ENCODE data around the gene DGKZ.

Gene DGKZ

DNA sequence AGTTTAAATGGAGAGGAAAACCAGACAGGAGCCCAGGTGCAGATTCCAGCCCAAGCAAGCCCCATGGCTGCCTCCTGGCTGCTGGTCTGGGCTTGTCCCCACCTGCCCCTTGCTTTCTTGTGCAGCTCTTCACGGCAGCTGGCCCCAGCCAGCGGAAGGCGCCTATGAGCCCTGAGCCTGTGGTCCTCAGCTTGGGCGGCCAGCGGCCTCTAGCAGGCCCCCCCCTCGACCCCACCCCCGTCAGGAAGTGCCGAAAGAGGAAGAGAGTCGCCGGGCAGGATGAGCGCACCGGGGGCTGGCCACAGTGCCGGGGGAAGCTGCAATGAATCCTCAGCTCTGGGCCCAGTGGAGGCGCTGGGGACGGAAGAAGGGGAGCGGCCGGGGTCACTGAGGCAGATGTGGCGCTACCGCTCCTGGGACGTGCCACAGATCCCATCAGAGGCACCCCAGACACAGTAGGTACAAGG, 2.1 kb upstream of the DGKZ start:
- DNase-seq (ENCODE audit: low read depth, low spot score) = no peak

DNA sequence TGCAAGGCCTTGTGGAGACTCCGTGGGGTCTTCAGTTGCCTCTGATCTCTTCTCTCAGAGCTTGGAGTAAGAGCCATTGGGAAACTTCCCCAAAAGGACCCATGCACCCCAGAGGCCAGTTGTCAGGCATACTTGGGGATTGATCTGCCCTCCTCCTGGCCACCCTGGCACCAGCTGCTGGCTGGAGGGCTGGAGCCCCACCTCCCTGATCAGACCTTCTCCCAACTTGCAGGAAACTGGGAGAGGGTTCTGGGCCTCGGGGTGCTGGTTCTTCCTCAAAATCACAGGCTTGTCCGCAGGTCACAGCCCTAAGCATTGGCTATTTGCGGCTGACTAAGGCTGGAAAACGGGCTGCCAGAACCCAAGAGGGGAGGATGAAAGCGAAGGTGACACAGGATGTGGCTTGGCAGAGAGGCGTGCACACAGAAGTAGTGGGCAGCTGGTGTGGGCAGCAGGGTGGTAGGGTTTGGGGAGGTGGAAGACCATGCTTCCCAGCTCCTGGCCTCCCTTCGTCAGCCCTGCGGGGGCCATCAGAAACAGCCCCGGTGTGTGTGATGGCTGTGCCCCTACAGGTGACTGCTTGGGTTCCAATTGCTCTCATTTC, 1.3 kb upstream of the DGKZ start:
- DNase-seq (ENCODE audit: low read depth, low spot score) = no peak

- no peak for DNase-seq (ENCODE audit: low read depth, low spot score)
Observed at GRCh38 chr11:46347637-46348311, 511 bp downstream of the DGKZ start.

GRCh38 chr11:46348566-46349401, 1.5 kb downstream of the DGKZ start:
- DNase-seq (ENCODE audit: low read depth, low spot score) = no peak

GRCh38 chr11:46350695-46351094, 3.4 kb downstream of the DGKZ start:
- no peak for DNase-seq (ENCODE audit: low read depth, low spot score)

GRCh38 chr11:46351148-46351547, 3.9 kb downstream of the DGKZ start:
- no peak for DNase-seq (ENCODE audit: low read depth, low spot score)

DNA sequence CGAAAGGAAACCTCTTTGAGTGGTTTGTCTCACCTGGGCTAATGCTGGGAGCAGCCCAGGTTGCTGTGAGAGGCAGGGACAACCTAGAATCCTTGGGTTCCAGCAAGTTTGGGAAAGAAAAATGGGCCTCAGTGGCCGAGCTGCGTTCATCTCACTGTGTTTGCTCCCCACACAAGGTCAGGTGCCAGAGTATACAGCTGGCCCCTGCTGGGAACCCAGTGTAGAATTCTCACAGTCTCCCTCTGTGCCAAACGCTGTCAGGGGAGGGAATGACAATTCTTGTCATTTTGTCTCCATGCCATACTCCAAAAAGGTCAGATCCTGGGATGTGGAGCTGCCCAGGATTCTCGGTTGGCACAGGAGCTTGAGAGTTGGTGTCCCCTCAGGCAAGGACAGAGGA, 4.3 kb downstream of the DGKZ start:
- no peak for DNase-seq (ENCODE audit: low read depth, low spot score)

DNA sequence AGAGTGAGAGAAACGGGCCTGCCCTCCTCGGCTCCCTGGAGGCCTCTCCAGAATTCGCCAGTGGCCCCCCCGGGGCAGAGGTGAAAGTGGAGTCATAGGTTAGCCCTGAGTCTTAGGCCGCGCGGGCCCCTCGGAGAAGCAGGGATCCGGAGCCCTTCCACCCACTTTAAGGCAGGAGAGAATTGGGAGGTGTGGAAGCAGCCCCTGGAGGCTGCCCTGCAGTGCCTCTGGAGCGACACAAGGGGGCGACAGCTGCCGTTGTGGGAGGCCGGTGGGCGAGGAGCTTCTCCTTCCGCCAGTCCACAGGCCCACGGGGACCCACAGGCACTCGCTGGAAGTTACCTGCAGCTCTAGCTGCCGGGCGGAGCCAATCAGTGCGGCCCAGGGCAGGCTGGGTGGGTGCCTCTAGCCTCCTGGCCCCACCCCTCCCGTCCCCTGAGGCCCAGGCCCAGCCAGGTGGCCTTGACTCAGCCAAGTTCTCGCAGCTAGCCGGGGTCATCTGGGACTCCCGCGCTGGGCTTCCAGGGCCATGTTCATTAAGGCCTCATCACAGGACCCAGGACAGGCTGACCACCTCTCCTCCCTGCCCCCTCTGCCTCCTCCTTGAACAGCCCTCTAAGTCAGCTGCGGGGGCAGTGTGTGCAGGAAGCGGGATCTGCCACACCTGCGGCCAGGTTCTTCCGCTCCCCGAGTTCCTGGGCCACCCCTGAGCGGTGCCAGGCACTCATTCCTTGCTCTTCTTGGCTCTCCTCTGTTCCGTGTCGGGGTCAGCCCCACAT, 5.0 kb downstream of the DGKZ start:
- DNase-seq (ENCODE audit: low read depth, low spot score) = peak; percentile 56

DNA sequence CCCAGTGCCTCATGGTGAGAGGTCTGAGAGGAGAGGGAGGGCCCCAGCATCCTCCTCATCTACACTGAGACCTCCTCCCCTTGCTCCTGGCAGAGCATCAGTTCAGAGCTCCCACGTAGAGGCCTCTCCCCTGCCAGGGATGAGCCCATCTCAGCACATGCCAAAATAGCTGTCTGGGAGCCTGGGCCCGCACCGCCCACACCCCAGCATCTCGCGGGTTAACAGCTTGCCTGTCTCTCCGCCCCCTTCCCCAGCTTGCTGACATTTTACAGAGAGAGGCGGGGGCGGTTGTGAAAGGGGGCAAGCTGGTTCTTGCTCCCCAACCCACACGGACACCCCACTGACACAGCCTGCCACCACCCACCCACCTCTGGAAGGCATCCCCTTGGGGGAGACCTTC, 6.4 kb downstream of the DGKZ start:
- no peak for DNase-seq (ENCODE audit: low read depth, low spot score)

DNA sequence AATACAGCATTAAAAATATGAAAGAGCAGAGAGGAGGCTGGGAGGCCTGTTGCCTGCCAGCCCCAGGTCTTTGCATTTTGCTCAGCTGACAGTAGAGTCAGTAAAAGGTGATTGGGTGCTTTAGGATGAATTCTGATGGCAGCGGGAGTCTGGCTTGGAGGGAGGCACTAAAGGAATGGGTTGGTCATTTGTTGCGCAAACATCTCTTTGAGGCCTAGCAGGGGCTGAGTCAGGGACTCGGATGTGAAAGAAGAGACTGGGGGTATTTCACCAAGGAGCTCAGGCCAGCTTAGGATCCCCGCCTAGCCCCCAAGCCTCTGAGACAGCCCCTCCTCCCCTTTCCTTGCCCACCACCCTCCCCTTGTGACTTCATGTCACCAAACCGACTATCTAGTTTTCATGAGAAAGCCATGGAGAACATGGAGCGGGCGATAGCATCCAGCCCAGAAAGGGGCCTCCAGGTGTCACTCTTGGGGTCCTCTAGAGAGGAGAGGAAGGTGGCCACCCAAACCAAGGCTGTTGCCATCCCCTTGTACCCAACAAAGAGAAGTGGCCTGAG, 9.7 kb downstream of the DGKZ start:
- no peak for DNase-seq (ENCODE audit: low read depth, low spot score)

DNA sequence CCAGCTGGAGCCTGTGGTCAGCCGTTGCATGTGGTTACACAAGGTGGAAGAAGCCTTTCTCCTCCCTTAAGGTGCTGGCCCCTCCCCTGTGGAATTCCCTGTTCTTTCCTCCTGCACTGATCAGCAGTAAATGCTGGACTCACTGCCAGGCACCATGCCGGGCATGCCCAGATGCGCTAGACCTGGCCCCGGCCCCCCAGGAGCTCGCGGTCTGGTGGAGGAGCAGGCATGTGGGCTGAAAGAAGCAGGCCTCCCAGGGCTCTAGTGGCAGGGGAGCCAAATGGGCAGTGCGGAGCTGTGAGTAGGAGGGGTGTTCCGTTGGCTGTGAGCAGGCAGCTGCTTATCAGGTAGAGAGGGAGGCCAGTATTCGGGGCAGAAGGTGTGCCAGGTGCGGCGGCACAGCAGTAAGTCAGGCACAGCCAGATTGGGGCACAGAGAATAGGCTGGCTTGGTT, 10.2 kb downstream of the DGKZ start:
- no peak for DNase-seq (ENCODE audit: low read depth, low spot score)

DNA sequence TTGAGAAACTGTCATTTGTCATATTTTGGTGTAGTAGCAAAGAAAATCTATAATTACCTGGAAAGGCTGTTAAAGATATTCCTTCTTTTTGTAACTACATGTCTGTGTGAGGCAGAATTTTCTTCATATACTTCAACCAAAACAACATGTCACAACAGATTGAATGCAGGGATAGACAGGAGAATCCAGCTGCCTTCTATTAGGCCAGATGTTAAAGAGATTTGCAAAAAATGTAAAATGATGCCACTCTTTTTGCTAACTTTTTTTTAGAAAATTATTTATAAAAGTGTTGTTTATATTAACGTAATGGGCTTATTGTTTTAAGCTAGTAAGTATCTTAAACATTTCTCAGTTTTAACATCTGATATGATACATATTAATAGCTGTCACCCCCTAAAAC, 12.7 kb downstream of the DGKZ start:
- DNase-seq (ENCODE audit: low read depth, low spot score) = no peak

DNA sequence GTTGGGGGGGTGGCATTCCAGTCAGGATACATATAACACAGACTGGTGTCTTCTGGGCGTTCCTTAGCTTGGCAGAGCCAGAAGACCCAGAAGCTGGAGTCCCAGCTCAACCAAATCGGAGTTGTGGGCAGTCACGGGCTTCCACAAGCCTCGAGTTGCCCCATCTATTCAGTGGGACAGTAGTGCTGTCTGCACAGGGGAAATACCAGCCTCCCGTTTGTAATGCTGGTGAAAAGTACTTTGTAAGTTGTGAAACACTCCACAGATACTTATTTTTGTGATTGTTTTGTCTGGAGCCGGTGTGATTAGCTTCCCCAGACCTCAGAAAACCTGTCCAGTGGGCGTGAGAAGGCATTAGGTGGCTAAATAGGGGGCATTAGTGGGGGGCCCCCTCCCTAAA, 13.6 kb downstream of the DGKZ start:
- no peak for DNase-seq (ENCODE audit: low read depth, low spot score)

DNA sequence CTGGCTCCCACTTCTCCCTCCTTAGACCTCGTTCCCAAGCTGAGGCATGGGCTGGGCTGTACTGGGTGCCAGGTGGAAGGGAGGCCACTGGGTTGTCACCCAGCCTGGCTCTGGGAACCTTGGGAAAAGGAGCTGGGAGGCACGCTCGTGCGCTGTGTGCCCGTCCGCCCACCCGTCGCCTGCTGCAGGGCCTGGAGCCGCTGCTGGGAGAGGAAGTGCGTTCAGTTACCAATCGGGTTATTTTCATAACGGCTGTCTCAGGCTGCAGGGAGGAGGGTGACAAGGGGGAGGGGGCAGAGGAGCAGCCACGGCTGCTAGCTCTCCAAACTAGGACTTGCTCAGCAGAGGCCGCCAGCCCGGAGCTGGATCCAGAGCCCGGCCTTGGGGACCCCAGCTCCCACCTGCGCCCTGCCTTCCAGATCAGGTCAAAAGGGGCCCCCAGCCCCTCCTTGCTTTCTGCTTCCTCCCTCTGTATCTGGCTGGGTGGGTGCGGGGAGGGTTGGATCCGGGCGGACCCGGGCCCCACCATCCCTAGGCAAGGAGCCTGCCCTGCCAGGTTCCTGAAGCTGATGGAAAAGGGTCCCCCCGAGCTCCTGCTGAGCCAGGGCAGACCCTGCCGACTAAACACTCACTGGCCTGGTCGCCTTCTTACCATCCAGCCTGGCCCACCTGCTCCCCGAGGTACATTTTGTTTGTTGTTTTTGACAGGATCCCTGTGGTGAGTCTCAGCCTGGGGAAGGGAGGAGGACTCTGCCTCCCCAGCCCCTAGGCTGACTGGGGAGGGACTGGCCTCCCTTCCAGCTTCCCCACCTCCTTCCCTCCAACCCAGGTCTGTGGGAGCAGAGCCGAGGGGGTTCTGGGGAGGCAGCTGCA, 14.3 kb downstream of the DGKZ start:
- peak; percentile 50 for DNase-seq (ENCODE audit: low read depth, low spot score)

DNA sequence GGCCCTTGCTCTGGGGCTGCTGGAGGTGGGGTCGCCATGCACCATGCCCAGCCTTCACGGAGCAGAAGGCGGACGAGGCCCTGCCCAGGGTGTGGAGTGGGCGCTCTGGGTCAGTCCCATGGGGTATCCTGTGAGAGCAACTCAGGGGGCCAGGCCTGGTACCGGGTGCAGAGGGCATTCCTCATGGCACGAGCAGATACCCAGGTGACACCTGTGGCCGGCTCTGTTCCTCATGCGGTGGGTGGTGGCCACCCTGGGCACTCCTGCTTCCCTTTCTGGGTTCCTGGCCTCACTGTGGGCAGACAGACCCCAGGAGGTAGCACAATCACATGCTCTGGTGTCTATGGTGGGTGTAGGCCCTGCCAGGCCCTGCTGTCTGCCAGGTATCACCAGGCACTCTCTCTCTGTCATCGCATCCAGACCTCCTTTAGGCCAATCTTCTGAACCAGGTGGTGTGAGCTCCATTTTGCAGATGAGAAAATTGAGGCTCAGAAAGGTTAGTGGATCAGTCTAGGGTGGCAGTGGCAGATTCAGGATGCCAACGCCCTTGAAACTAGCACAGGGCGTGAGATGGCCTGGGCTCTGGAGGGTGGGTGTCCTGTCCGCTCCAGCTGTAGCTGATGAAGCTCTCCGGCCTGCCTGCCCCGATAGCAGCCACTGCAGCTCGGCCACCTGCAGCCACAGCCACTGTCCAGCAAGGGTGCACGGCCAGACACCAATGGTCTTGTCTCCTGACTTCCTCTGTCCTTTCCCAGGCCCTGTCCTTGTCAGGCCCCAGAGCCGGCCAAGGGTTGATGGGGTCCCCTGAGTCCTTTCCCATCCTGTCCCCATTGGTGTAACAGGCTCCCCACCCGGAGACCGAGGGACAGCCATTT, 15.1 kb downstream of the DGKZ start:
- no peak for DNase-seq (ENCODE audit: low read depth, low spot score)

DNA sequence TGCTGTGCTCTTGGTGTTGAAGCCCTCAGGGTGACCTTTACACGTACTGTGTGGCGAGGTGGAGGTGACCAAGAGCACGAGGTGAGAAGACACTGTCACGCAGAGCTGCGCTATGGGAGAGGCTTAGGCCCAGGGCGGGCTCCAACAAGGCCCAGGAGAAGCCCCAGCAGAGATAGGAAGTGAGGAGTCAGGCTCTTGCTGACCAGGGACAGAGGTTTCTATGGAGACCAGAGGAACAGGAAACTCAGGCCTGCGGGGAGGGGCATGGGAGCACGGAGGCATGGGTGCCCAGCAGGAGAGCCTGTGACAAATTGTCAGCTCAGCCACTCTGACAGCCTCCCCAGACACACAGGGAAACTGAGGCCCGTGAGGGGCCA, 15.8 kb downstream of the DGKZ start:
- peak; percentile 61 for DNase-seq (ENCODE audit: low read depth, low spot score)

- peak; percentile 79 for DNase-seq (ENCODE audit: low read depth, low spot score)
Observed at GRCh38 chr11:46363455-46364005, 16.3 kb downstream of the DGKZ start.

GRCh38 chr11:46364056-46364455, 16.8 kb downstream of the DGKZ start:
- DNase-seq (ENCODE audit: low read depth, low spot score) = no peak

GRCh38 chr11:46364791-46365190, 17.5 kb downstream of the DGKZ start:
- DNase-seq (ENCODE audit: low read depth, low spot score) = no peak
